H9 (cell line): Measurements from ENCODE around the gene TDRKH. TPM values are rescaled to one million over a fixed set of nuclear protein-coding genes. Genes with fewer than 3 reads are reported as not detected.

Experiments used
- DNase-seq: peaks from one replicate; pipeline ENCODE4 v3.0.0-alpha.2; 2017
- H2AFZ ChIP-seq: one replicate; pipeline ENCODE4 v1.6.1; 2013; ENCODE audit warnings: mild to moderate bottlenecking, low read length, control low read depth, moderate library complexity
- H2AK5ac ChIP-seq: 2 replicates; pipeline ENCODE4 v1.6.1; 2013; ENCODE audit warnings: low read length, control low read depth, mixed read lengths; ENCODE audit not compliant: insufficient read length
- H2BK120ac ChIP-seq: one replicate; pipeline ENCODE4 v1.6.1; 2013; ENCODE audit warnings: low read depth, mild to moderate bottlenecking, low read length, control low read depth, inconsistent platforms; ENCODE audit not compliant: poor library complexity, severe bottlenecking
- H2BK12ac ChIP-seq: 2 replicates; pipeline ENCODE4 v1.6.1; 2013; ENCODE audit warnings: low read length, control low read depth, mixed read lengths, low read depth; ENCODE audit not compliant: insufficient read length
- H2BK15ac ChIP-seq: 2 replicates; pipeline ENCODE4 v1.6.1; 2013; ENCODE audit warnings: low read depth, low read length, control low read depth
- H2BK20ac ChIP-seq: one replicate; pipeline ENCODE4 v1.6.1; 2013; ENCODE audit warnings: low read depth, mild to moderate bottlenecking, low read length, control low read depth, inconsistent platforms; ENCODE audit not compliant: poor library complexity, severe bottlenecking
- H2BK5ac ChIP-seq: 2 replicates; pipeline ENCODE4 v1.6.1; 2013; ENCODE audit warnings: low read length, control low read depth, mixed read lengths; ENCODE audit not compliant: insufficient read length
- H3K14ac ChIP-seq: 2 replicates; pipeline ENCODE4 v1.6.1; 2013; ENCODE audit warnings: low read length, control low read depth; ENCODE audit not compliant: insufficient read depth
- H3K18ac ChIP-seq: 2 replicates; pipeline ENCODE4 v1.6.1; 2013; ENCODE audit warnings: low read depth, mild to moderate bottlenecking, mixed read lengths, low read length, control low read depth; ENCODE audit not compliant: insufficient read length
- H3K23ac ChIP-seq: 2 replicates; pipeline ENCODE4 v1.6.1; 2013; ENCODE audit warnings: low read length, control low read depth, mixed read lengths, low read depth; ENCODE audit not compliant: insufficient read length
- H3K23me2 ChIP-seq: 2 replicates; pipeline ENCODE4 v1.6.1; 2013; ENCODE audit warnings: low read depth, mild to moderate bottlenecking, mixed read lengths, low read length, control low read depth; ENCODE audit not compliant: insufficient read length, poor library complexity, severe bottlenecking
- H3K27ac ChIP-seq: 2 replicates; pipeline ENCODE4 v1.5.1; 2013; ENCODE audit warnings: low read length, control low read depth, mixed read lengths, low read depth; ENCODE audit not compliant: insufficient read length
- H3K27me3 ChIP-seq: 2 replicates; pipeline ENCODE4 v1.6.1; 2013; ENCODE audit warnings: low read length, control low read depth, inconsistent platforms; ENCODE audit not compliant: insufficient read depth
- H3K4ac ChIP-seq: 2 replicates; pipeline ENCODE4 v1.6.1; 2013; ENCODE audit warnings: low read depth, mild to moderate bottlenecking, control low read depth, inconsistent platforms, low read length, moderate library complexity
- H3K4me1 ChIP-seq: 2 replicates; pipeline ENCODE4 v1.6.1; 2013; ENCODE audit warnings: low read length, control low read depth, inconsistent platforms; ENCODE audit not compliant: insufficient read depth
- H3K4me2 ChIP-seq: 2 replicates; pipeline ENCODE4 v1.6.1; 2013; ENCODE audit warnings: low read length, control low read depth, mixed read lengths; ENCODE audit not compliant: insufficient read length, insufficient read depth
- H3K56ac ChIP-seq: 2 replicates; pipeline ENCODE4 v1.6.1; 2013; ENCODE audit warnings: low read depth, mild to moderate bottlenecking, mixed read lengths, low read length, control low read depth; ENCODE audit not compliant: insufficient read length
- H3K79me1 ChIP-seq: 2 replicates; pipeline ENCODE4 v1.6.1; 2013; ENCODE audit warnings: low read depth, mild to moderate bottlenecking, moderate library complexity, low read length, control low read depth, inconsistent platforms; ENCODE audit not compliant: insufficient read depth, poor library complexity, severe bottlenecking
- H3K79me2 ChIP-seq: 2 replicates; pipeline ENCODE4 v1.6.1; 2013; ENCODE audit warnings: low read length, control low read depth, inconsistent platforms; ENCODE audit not compliant: insufficient read depth
- H3K9ac ChIP-seq: 2 replicates; pipeline ENCODE4 v1.6.1; 2013; ENCODE audit warnings: low read length, control low read depth, mixed read lengths; ENCODE audit not compliant: insufficient read length; ENCODE audit errors: extremely low read depth
- H3K9me3 ChIP-seq: one replicate; pipeline ENCODE4 v1.6.1; 2013; ENCODE audit warnings: low read depth, low read length, inconsistent platforms; ENCODE audit not compliant: control insufficient read depth
- H3T11ph ChIP-seq: one replicate; pipeline ENCODE4 v1.6.1; 2013; ENCODE audit warnings: mild to moderate bottlenecking, low read length, control low read depth, inconsistent platforms
- H4K20me1 ChIP-seq: one replicate; pipeline ENCODE4 v1.6.1; 2013; ENCODE audit not compliant: control insufficient read depth, insufficient read length, insufficient read depth
- H4K5ac ChIP-seq: 2 replicates; pipeline ENCODE4 v1.6.1; 2013; ENCODE audit warnings: low read depth, mild to moderate bottlenecking, mixed read lengths, low read length, control low read depth; ENCODE audit not compliant: insufficient read length
- H4K8ac ChIP-seq: replicated peaks from 2 replicates; pipeline ENCODE4 v1.6.1; 2013; ENCODE audit warnings: low read length, control low read depth, mixed read lengths, low read depth; ENCODE audit not compliant: insufficient read length
- H4K91ac ChIP-seq: 2 replicates; pipeline ENCODE4 v1.6.1; 2013; ENCODE audit warnings: low read depth, mild to moderate bottlenecking, moderate library complexity, mixed read lengths, low read length, control low read depth; ENCODE audit not compliant: insufficient read length
- H3K27ac Mint-ChIP-seq, 3 experiments: 2 replicates in 2 of 3; 3 replicates in 1 of 3; pipeline ENCODE4 v1.8.0; 2020 to 2021; ENCODE audit warnings: mixed read lengths in 3 of 3, mild to moderate bottlenecking in 1 of 3, moderate library complexity in 1 of 3
- H3K27me3 Mint-ChIP-seq: 2 replicates; pipeline ENCODE4 v1.8.0; 2021; ENCODE audit warnings: low read depth, mild to moderate bottlenecking, moderate library complexity, mixed read lengths
- H3K36me3 Mint-ChIP-seq, 3 experiments: 2 replicates in 2 of 3; 3 replicates in 1 of 3; pipeline ENCODE4 v1.8.0; 2020 to 2021; ENCODE audit warnings: low read depth in 3 of 3, mixed read lengths in 3 of 3; ENCODE audit not compliant: insufficient read depth in 1 of 3
- H3K4me1 Mint-ChIP-seq, 2 experiments: 2 replicates each; pipeline ENCODE4 v1.8.0; 2020; ENCODE audit warnings: mixed read lengths in 2 of 2
- H3K4me3 Mint-ChIP-seq, 2 experiments: 2 replicates in 1 of 2; 3 replicates in 1 of 2; pipeline ENCODE4 v1.8.0; 2020 to 2021; ENCODE audit warnings: mild to moderate bottlenecking in 2 of 2, mixed read lengths in 2 of 2, moderate library complexity in 1 of 2
- H3K9me3 Mint-ChIP-seq, 2 experiments: 2 replicates in 1 of 2; 3 replicates in 1 of 2; pipeline ENCODE4 v1.8.0; 2020; ENCODE audit warnings: mild to moderate bottlenecking in 2 of 2, mixed read lengths in 2 of 2, moderate library complexity in 1 of 2
- CTCF ChIP-seq: fragments of 200-600 bp; sonication (generic); conservative IDR thresholded peaks from 3 replicates; pipeline ENCODE4 v1.8.0; 2021; ENCODE audit warnings: antibody characterized with exemption, mild to moderate bottlenecking
- WGBS: extraction: QIAGEN DNeasy Blood & Tissue Kit; methylation state at CpG from one replicate; pipeline ENCODE4 v1.1.7; 2013; ENCODE audit warnings: missing lambda C conversion rate, low lambda C conversion rate, mixed read lengths; ENCODE audit not compliant: insufficient read length; ENCODE audit errors: extremely low coverage; 5-methylcytosine and 5-hydroxymethylcytosine counted together
- total RNA-seq: library from RNA; stranded (reverse); gene quantifications from 2 replicates; pipeline ENCODE4 v1.2.1, GENCODE V29; 2021

The TDRKH gene
- total RNA-seq, 1 experiment from 2014 or later: 24.0 TPM

- no peak overlapping the region for H2AK5ac ChIP-seq
Measured at GRCh38 chr1:151813271-151813977, 23.1 kb upstream of the TDRKH start.

More at GRCh38 chr1:151813271-151813977, 23.1 kb upstream of the TDRKH start:
- no peak overlapping the region for H3K4me2 ChIP-seq
- no peak overlapping the region for H3K9ac ChIP-seq
- no peak overlapping the region for H3K27ac ChIP-seq
- Mint-ChIP-seq H3K4me3 (no peak overlapping the region), H3K9me3 (no peaks in the 10 kb centered on the region), H3K27ac (no peak overlapping the region), H3K4me1 (peaks cover 22 to 24% of the 10 kb centered on the region in 2 experiments), H3K27me3 (peaks cover 5% of the 10 kb centered on the region; the same call in 1 of the 2 replicates), H3K36me3 (no peaks in the 10 kb centered on the region)
- H3K79me2 ChIP-seq: no peaks in the 10 kb centered on the region
- no peak overlapping the region for H4K8ac ChIP-seq
- H2BK12ac ChIP-seq: no peak overlapping the region
- no peaks in the 10 kb centered on the region for H3K79me1 ChIP-seq
- no peak overlapping the region for H3K14ac ChIP-seq
- H2BK20ac ChIP-seq: no peak overlapping the region
- H3K23me2 ChIP-seq: no peaks in the 10 kb centered on the region
- no peak overlapping the region for H2BK120ac ChIP-seq
- no peak overlapping the region for H4K5ac ChIP-seq
- no CpG with 5 or more reads among the region's 12 CpGs for WGBS
- no peak overlapping the region for H2AFZ ChIP-seq
- H2BK15ac ChIP-seq: no peak overlapping the region
- no peak overlapping the region for H3T11ph ChIP-seq
- no peaks in the 10 kb centered on the region for H4K20me1 ChIP-seq
- H3K9me3 ChIP-seq: no peaks in the 10 kb centered on the region
- H2BK5ac ChIP-seq: no peak overlapping the region
- no peak overlapping the region for H3K4ac ChIP-seq
- no peaks in the 10 kb centered on the region for H3K27me3 ChIP-seq
- no peak overlapping the region for H3K56ac ChIP-seq
- no peaks in the 10 kb centered on the region; the same call in 1 of the 2 replicates for H3K4me1 ChIP-seq
- H3K23ac ChIP-seq: no peak overlapping the region
- no peak overlapping the region for H4K91ac ChIP-seq
- DNase-seq: no peak
- H3K18ac ChIP-seq: no peak overlapping the region
- no peak for TF ChIP-seq CTCF
